ENCODE results near the gene ERN2. TPM values are rescaled to one million over a fixed set of nuclear protein-coding genes. Genes with fewer than 3 reads are reported as not detected.

The ERN2 gene
- total and polyA plus RNA-seq, 2 of the 13 experiments (the other 11 are each of a cell fraction or from before 2014, with no cell fraction given): 2.2 to 3.5 TPM

GRCh38 chr16:23640931-23641765 is 71.9 kb downstream of the ERN2 start, which contains the start of the genes DCTN5 and PALB2 (continued):
- peak; percentile 95 for TF ChIP-seq THAP9 (CRISPR knock-in tag; IDR thresholded peaks at IDR 0.05; ENCODE audit: borderline replicate concordance)
- no peak for TF ChIP-seq GLMP (CRISPR knock-in tag; IDR thresholded peaks at IDR 0.05; ENCODE audit: borderline replicate concordance)
- peak; percentile 58; the same call in 1 of the 2 replicates for TF ChIP-seq TEF (CRISPR knock-in tag; IDR thresholded peaks at IDR 0.05)
- TF ChIP-seq ZNF703 (CRISPR knock-in tag; IDR thresholded peaks at IDR 0.05; ENCODE audit: borderline replicate concordance): peak; percentile 97; the same call in 1 of the 2 replicates
- TF ChIP-seq GFI1 (CRISPR knock-in tag; IDR thresholded peaks at IDR 0.05; ENCODE audit: borderline replicate concordance): peak; percentile 81
- TF ChIP-seq ZHX1 (CRISPR knock-in tag; IDR thresholded peaks at IDR 0.05; ENCODE audit: low read depth): peak; percentile 46; the same call in 1 of the 2 replicates
- peak; percentile 97 for TF ChIP-seq MED8 (CRISPR knock-in tag; IDR thresholded peaks at IDR 0.05; ENCODE audit: insufficient replicate concordance)
- peak; percentile 95; the same call in 1 of the 2 replicates for TF ChIP-seq ZNF576 (CRISPR knock-in tag; IDR thresholded peaks at IDR 0.05)
- TF ChIP-seq ZMAT5 (CRISPR knock-in tag; IDR thresholded peaks at IDR 0.05; ENCODE audit: borderline replicate concordance, low read depth): no peak
- no peak for TF ChIP-seq PRPF4 (IDR thresholded peaks at IDR 0.05; ENCODE audit: low read depth, low read length, poor library complexity, severe bottlenecking)
- TF ChIP-seq REL (CRISPR knock-in tag; conservative IDR thresholded peaks at IDR 0.05): peak; percentile 94; the same call in 1 of the 2 replicates
- peak; percentile 97; the same call in 1 of the 2 replicates for TF ChIP-seq ZSCAN5A (CRISPR knock-in tag; IDR thresholded peaks at IDR 0.05; ENCODE audit: borderline replicate concordance)
- no peak; the same call in 1 of the 2 replicates for TF ChIP-seq RELA (CRISPR knock-in tag; IDR thresholded peaks at IDR 0.05)
- peak; percentile 99 for TF ChIP-seq ZNF235 (CRISPR knock-in tag; IDR thresholded peaks at IDR 0.05; ENCODE audit: borderline replicate concordance)
- TF ChIP-seq ESRRA (CRISPR knock-in tag; IDR thresholded peaks at IDR 0.05; ENCODE audit: low read depth): peak; percentile 89
- TF ChIP-seq TBL1XR1 (IDR thresholded peaks at IDR 0.05; ENCODE audit: borderline replicate concordance, low read length, partially characterized antibody): peak; percentile 84

All from HepG2 (cell line).